Stimulated activated CD4-positive, alpha-beta T cell treated with anti-CD3 and anti-CD28 coated beads, Interleukin-12 subunit alpha, Interleukin-12 subunit beta, amount 100 ng/mL, for 24 hours (primary cell): Measurements from ENCODE around the gene CTSZ.
"Not testable (repeated sequence)": the region's sequence is repeated elsewhere in the genome, so short reads cannot be mapped to it uniquely, and the experiment has no call there.

Experiments used
- DNase-seq, 2 experiments: peaks; one replicate each; pipeline ENCODE4 v3.0.0-alpha.2; 2020; ENCODE audit warnings: low read depth in 2 of 2

Gene CTSZ

DNA sequence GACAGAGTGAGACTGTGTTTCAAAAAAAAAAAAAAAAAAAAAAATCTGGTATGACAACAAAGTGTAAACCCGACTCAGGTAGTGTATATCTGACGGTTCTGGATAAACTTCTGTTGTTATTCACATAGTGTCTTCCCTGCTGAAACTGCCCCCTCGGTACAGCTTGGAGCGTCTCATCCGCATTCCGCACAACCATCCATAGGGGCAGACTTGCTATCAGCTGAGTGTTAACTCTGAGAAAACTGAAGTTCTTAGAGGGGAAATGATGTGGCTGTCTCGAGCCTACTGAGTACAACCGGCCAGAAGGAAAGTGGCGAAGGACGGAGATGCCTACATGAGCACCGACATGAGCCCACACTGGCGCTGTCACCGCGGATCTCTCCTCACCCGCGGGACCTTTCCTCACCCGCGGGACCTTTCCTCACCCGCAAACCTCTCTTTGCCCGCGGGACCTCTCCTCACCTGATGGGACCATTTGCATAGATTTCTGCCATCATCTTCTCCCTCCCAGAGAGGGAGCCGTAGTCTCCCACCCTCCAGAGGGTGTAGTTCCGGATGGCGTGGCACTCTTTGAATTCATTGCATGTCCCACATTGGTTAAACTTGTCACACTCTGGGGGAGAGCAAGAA lies 9.8 kb downstream of the CTSZ start:
- no peak for DNase-seq

DNA sequence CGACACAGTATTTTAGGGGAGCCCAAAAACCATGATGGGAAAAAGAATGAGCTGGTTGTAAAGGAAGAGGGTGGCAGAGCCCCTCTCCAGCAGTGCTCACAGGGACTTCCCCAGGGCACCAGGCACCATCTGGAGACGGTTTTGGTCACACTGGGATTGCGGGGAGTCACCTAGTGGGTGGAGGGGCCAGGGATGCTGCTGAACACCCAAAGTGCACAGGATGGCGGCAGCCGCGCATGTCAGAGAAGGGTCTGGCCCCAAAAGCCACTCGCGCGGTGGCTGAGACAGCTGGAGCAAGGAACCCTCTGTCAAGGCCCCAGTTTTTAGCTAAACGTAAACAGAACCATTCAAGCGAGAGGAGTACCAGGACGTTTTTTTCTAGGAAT lies 10.8 kb downstream of the CTSZ start:
- no peak for DNase-seq

DNA sequence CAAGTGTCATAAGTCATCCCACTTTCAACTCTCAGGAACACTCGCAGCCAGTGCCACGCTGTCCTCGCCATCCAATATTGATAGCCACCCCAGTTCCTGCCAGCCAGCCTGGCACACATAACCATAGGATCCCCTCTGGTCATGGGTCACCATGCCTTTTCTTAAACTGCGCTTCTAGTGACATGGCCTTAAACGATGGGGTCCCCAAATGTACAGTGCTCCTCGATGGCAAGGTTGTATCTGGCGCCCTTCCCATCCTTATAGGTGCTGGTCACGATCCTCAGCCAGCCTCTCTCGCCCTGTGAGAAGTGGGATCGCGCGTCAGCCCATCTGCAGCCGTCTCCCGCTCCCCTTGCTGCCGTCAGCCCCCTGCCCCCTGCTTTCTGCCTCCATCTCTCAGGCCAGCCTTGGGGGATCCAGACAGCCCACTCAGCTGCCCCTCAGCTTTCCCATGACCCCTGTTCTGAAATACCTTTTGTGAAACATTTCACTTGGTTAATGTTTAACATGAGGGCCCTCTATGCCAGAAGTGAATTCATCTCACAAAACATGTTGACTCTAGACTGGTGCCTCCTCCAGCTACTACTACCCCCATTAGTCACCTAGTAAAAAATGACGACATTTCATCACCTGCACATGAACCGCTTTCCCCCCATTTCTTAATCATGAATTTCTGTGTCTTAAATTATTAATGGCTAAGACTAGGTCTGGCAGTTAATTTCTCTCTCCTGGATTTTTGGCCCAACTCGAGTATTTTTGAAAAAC lies 11.4 kb downstream of the CTSZ start:
- DNase-seq: no peak

GRCh38 chr20:58994390-58995159 lies 12.5 kb downstream of the CTSZ start:
- DNase-seq: no peak

DNA sequence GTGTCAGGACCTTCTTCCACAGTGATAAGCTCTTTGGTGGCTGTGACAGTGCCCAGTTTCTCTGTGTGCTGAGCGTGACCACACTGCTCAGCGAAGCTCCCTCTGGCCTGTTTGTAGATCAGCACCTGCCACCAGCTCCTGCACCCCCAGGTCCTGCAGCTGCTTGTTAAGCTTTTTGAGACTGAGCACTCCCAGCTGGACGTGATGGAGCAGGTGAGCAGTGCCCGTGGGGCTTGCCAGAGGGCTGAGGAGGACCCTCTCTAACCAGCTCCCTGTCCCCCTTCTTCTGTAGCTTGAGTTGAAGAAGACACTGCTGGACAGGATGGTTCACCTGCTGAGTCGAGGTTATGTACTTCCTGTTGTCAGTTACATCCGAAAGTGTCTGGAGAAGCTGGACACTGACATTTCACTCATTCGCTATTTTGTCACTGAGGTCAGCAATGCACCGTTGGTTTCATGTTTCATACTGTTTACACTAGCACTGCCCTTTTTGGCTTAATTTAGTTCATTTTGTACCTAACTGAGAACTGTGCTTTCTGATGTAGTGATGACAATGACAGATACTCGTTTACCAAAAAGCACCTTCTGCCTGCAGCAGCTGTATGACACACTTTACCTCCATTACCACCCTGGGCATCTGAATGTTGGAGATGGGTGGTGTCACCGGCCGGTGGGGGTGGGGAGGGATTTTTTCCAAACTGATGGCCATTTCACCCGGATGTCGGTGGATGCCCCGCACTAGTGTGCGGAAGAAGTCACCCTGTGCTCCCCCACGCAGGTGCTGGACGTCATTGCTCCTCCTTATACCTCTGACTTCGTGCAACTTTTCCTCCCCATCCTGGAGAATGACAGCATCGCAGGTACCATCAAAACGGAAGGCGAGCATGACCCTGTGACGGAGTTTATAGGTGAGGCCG lies 13.5 kb downstream of the CTSZ start:
- no peak for DNase-seq

DNA sequence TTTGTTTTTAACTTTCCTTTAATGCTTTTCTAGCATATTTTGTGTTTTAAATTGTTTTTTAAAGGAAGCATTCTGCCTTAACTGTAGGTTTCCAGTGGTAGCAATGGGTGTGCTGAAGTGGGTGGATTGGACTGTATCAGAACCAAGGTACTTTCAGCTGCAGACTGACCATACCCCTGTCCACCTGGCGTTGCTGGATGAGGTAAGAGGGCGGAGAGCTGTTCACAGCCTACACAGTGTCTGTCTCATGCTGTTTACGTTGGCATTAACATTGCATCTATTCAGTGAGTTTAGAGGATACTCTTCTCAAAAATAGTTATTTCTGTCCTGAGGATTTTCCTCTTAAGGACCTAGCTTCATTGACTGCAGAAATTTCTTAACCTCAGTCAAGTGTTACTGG lies 14.1 kb downstream of the CTSZ start:
- DNase-seq: no peak

DNA sequence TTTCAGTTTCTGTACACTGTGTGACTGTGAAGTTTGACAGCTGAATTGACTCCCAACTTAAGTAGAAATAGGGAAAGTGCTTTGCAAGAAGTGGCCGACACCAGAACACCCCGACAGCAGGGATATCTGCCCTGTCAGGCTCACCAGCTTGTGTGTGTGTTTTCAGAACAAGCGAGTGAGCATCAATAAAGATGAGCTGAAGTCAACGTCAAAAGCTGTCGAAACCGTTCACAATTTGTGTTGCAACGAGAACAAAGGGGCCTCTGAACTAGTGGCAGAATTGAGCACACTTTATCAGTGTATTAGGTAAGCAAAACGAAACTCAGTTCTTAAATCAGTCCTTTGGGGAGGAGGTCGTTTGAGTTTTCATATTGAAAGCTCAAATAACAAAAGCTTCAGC lies 15.3 kb downstream of the CTSZ start:
- no peak for DNase-seq

GRCh38 chr20:58990651-58991445 lies 16.2 kb downstream of the CTSZ start:
- DNase-seq: no peak

GRCh38 chr20:58989196-58989595 lies 17.9 kb downstream of the CTSZ start:
- no peak for DNase-seq

GRCh38 chr20:58988565-58988882 lies 18.5 kb downstream of the CTSZ start:
- DNase-seq: no peak

DNA sequence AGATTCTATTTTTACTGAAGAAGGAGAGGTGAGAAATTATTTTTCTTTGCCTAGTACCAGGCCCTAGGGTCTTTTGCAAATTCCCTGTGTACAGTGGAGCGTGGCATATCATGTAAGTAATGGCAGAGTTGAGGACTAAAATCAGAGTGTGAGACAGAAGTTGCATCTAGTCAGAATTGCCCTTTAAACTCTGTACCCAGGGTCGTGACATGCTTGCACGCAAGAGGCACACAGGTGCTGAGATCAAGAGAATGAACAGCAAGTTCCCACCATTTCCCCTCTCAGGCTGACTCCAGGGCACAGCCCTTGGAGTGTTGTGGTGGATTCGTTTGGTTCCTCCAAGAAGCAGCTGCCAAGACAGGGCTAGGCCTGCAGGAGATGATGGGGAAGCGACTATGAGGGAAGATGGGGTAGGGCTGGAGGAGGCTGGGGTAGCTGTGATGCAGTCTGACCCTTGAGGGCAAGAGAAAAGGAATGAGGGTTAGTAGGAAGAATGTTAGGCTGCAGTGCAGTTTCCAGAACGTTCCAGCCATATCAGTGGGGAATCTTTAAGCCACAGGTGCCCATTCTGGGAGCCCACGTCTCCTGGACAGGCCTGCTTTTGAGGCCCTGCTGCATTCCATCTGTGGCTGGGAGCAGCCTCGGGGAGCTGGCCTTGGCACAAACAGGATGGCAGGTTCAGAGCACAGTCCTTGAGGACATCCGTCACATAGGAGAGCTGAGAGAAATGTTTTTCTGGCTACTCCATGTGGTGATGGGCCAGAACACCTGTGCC lies 19.1 kb downstream of the CTSZ start:
- DNase-seq: no peak

- no peak for DNase-seq
Observed at GRCh38 chr20:58986968-58987517, 20.0 kb downstream of the CTSZ start.

- DNase-seq: no peak
Observed at GRCh38 chr20:58986286-58986967, 20.6 kb downstream of the CTSZ start.

DNA sequence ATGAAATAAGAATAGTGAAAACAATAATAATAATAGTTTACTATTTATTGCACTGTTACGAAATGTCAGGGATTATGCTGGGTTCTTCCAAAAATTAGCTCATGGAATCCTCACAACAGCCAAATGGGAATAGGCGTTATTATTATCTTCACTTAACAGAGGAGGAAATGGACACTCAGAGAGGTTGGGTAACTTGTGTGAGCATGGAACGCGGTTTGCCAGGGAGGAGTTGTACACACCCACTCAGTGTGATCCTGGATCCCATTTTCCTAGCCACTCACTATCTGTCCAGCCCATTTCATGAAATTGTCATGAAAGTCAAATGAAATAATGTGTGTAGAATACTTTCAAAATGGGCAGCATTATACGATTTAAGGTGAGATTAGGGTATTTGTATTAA lies 21.4 kb downstream of the CTSZ start:
- no peak for DNase-seq

- no peak for DNase-seq
Observed at GRCh38 chr20:58984691-58985090, 22.4 kb downstream of the CTSZ start.

DNA sequence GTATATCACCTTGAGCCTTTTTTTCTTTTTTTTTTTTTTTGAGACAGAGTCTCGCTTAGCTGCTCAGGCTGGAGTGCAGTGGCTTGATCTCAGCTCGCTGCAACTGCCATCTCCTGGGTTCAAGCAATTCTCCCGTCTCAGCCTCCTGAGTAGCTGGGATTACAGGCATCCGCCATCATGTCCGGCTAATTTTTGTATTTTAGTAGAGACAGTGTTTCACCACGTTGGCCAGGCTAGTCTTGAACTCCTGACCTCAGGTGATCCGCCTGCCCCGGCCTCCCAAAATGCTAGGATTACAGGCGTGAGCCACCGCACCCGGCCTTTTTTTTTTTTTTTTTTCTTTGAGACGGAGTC lies 24.0 kb downstream of the CTSZ start:
- not testable (repeated sequence) for DNase-seq

DNA sequence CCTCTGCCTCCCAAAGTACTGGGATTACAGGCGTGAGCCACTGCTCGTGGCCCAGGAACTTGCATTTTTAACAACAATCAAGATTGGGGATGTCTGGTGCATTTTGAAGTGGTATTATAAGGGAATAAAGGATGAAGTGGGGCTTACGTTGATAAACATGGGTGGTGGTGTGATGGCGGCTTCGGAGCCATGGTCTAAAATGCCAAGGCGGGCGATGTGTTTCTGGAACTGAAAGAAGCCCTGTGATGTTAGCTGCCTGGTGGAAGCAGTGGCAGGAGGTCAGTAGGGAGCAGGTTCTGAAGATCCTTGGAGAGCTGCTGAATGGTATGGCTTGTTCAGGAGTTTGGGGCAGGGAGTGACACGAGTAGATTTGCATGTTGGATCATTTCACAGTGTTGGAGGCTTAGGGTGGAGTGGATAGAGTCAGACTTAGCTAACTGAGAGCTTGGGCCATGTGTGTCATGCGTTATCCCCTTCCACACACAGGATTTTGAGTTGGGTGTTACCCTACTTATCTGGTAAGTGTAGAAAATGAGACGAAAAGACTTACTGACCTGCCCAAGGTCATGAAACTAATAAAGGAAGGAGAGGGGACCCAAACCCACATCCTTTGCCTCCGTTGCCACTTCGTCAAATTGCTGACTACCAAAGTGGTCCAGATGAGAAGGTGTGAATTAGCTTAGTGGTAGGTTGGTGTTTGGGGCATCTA lies 24.5 kb downstream of the CTSZ start:
- no peak for DNase-seq

- DNase-seq: no peak
Observed at GRCh38 chr20:58981628-58982364, 25.3 kb downstream of the CTSZ start.
